NCI-H1694 treated with DMSO at 0.1 percent for 48 hours (cell line): Measurements from ENCODE around the gene FAM184A.
A peak's percentile ranks its signal among the peaks of the same experiment; 100 is the strongest.

ENCODE experiments used
- DNase-seq: peaks from one replicate; lab custom pipeline; 2025; lab: John Stamatoyannopoulos, UW

FAM184A gene

DNA sequence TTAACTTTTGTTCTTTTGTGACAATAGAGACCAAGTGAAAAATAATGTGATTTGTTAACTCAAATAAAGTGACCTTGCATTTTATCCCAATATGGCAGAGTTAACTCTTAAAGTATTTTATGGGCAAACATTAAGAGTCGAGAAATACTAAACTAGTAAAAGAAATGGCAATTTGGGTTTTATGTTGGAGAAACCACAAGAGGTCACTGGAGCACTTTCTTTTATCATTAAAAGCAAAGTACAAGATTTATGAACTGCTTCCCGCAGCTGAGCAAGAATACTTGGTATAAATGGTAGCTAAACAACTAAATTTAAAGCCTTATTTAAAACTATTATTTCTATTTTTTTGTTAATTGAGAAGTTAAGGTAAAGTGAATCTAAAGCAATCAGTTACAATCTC lies 110.0 kb downstream of the FAM184A start:
- peak; percentile 2 for DNase-seq

DNA sequence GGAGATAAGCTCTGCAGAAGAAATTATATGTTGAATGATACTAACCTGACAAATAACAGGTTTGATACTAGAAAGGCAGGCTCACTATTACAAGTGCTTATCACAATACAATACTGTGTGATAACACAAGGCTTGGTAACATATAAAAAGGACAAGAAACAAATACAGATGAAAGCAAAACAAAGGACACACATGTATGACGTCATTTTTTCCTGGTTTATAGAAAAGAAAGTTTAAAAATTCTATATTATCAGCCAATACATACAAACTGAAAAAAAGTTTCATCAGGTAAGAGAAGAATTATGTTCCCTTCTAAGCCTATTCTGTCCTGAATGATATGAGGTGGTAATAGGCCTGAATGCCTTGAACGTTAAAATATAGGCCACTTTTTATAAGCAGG lies 111.2 kb downstream of the FAM184A start:
- DNase-seq: no peak

DNA sequence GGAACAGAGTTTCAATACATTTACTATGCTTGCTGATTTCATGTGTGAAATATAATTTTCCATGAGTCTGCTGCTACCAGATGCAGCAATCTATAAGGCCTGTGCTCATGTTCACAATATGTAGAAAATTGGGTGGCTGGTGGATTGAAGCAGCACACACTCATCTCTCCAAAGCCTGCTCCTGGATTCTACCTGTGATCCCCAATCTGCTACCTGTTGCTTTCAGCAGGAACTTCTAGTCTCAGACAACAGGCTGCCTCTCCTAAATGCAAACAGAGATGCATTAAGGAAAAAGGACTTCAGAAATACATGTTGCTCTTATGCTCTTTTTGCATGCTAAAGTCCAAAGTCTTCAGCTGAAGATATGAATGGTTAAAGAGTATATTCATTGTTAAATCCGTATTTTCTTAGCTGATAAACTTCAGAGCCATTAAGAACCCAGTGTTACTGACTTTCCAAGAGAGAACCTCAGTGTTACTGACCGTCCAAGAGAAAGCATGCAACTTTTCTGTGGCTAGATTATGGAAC lies 112.6 kb downstream of the FAM184A start:
- no peak for DNase-seq

DNA sequence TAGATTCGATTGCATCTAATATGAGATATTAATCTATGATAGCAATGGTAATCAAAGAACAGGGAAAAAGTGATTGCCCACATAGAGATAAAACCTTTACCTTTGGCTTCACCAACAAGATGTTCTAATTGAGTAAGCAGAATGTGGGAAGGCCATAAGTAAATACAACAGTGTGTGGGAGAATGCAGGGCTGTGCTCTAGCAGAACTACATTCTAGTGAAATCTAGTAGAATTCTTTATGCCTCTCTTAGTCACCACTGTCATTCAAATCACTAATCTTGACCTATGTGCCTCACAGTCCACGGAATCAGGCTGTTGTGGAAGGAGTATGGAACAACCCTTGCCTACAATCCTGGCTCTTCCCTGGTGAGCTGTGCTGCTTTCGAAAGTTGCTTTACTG lies 113.1 kb downstream of the FAM184A start:
- no peak for DNase-seq

DNA sequence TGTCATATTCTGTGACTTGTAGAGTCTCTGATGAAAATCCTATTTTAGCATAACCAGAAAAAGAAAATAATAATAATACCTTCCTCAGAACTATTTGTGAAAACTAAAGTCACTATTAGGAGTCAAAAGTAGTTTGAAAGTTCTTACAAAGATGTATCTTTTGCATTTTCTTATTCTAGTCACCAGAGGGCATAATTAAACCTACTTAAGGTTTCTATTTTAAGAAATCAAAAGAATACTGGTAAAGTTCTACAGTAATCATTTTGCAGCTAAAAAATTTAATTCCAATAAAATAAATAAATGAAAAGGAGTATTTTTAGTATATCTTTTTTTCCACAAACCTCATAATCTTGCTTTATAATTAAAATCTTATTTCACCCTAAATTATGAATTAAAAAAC lies 115.5 kb downstream of the FAM184A start:
- no peak for DNase-seq

DNA sequence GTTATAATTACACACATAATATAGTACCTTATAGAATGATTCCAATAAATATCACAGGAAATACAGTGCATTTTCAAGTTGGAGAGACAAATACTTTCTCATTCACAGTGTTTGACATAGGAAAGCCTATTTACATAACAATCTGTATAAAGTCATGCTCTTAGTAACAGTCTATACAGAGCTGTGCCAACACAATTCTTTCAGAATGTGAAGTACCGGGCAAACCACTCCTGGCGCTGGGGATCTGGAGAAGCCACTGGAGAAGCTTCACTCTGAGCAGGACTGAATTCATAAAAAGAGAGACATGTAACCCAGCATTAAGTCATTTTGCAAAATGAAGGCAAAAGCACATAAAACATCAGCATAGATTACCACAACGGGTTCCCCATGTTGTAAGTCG lies 118.6 kb downstream of the FAM184A start:
- DNase-seq: no peak

DNA sequence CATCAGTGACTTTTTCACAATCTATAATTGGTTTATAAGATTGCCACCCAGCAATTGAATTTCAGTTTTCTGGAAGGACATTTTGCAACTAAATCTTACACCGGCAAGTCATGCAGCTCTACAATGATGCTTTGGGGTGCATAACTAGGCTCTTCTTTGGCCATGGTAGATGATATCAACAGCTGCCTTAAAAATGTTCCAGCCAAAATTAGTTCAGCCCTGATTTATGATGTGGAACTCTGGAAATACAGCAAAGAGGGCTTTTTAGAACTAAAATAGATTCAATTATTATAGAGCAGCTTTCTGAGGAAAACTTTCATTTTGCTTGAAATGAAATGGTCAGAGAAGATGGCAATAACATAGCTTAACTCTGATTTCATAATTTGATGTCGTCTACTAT lies 125.1 kb downstream of the FAM184A start:
- DNase-seq: no peak

DNA sequence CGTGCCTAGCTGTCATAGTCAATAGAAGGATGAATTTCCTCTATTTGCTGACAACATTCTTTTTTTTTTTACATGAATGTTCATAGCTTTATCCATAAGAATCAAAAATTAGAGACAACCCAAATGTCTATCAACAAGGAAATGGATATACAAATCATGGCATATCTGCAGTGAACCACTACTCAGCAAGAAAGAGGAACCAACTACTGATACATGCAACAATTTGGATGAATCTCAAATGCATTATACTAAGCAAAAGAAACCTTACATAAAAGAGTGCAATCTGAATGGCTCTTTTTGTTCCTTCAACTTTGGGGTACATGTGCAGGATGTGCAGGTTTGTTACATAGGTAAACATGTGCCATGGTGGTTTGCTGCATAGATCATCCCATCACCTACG lies 125.8 kb downstream of the FAM184A start:
- DNase-seq: no peak

DNA sequence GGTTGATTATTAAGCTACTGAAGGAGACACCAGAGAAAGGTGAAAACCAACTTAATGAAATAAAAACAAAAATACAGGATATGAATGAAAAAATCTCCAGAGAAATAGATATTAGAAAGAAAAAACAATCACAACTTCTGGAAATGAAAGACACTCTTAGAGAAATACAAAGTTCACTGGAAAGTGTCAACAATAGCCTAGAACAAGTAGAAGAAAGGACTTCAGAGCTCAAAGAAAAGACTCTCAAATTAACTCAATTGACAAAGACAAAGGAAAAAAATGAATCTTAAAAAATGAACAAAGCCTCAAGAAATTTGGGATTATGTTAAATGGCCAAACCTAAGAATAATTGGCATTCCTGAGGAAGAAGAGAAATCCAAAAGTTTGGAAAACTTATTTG lies 133.2 kb downstream of the FAM184A start:
- no peak for DNase-seq

DNA sequence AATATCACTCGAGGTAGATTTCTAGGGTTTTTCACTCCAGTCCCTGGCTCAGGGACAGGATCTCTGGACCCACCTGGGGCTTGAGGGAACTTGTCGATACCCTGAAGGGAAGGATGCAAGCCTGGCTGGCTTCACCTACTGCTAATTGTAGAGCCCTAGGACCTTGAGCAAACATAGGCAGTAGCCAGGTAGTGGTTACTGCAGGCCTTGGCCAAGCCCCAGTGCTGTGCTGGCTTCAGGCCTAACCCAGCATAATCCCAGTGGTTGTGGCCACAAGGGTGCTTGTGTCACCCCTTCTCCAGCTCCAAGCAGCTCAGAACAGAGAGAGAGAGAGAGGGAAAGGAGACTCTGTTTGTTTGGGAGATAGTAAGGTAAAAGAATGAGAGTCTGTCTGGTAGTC lies 137.7 kb downstream of the FAM184A start:
- no peak for DNase-seq

DNA sequence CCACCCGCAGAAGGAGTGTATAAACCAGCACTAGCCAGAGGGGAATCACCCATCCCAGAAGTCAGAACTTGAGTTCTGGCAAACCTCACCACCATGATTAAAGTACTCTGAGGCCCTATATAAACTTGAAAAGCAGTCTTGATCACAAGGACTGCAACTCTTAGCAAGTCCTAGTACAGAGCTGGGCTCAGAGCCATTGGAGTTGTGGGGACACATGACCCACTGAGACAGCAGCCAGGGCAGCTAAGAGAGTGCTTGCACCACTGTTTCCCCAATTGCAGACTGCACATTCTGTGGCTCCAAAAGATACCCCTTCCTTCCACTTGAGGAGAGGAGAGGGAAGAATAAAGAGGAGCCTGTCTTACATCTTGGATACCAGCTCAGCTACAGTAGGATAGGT lies 138.8 kb downstream of the FAM184A start:
- DNase-seq: no peak

DNA sequence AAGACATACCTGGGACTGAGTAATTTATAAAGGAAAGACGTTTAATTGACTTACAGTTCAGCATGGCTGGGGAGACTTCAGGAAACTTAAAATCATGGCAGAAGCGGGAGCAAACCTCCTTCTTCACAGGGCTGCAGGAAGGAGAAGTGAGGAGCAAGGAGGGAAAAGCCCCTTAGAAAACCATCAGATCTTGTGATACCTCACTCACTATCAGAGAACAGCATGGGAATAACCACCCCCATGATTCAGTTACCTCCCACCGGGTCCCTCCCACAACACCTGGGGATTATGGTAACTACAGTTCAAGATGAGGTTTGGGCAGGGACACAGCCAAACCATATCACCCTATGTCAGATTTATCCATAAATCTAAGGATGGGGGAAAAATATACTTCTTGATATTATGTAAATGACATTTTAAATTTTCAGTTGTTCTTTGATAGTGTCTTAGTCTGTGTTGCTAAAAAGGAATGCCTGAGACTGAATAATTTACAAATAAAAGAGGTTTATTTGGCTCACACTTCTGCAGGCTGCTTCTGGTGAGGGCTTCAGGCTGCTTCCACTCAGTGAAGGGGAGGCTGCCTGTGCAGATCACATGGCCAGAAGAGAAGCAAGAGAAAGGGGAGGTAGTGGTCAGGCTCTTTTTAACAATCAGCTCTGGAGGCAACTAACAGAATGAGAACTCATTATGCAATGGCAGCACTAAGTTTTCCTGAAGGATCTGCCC lies 142.3 kb downstream of the FAM184A start:
- no peak for DNase-seq

DNA sequence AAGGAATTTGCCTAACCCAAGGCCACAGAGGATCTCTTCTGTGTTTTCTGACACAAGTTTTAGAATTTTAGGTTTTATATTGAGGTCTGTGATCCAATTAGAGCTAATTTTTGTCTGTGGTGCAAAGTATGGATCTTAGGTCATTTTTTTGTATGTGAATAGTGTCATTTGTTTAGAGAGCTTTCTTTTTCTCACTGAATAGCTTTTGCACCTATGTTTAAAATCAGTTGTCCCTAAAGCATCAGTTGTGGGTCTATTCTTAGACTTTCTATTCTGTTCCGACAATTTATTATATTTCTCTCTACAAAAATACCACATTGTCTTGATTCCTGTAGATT lies 143.2 kb downstream of the FAM184A start:
- no peak for DNase-seq

DNA sequence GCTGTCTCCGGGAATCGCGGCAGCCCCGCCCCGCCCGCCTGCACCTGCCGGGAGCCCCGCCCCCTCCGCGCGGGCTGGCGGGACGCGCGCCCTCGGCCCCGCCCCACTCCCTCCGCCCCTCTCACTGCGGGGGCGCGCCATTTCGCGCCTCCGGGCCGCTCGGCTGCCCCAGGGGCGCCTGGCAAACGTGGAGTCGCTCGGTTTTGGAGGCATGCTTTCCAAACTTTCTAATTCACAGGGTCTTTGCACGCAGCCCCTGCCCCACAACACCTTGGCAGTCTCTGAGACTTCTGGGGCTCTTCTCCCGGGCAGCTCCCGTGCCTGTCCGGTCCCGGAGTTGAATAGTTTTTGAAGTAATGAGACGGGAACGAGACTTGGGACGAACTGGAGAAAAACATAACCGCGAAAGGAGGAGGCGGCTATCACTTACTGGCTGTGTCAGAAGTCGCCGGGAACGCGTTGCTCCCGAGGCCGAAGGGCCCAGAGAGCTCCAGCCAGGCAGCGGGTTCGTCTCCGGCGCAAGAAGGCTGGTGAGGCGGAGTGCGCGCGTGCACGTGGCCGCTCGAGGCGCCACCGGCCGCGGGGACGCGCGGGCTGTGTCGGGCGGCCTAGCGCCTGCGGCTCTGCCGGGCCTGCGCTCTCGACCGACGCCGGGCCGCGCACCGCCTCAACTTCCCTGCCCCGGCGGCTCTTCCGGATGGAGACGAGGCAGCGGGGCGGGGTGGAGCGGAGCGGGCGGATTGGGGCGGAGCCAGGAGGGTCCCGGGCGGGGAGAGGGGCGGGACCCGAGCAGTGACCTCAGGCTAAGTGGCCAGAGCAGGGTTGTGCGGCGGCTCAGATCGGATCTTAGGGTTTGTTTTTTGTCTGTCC lies 143.8 kb downstream of the FAM184A start, which contains the start of gene MCM9:
Gene MCM9 (minus strand): TSS at position 699 of the 870 bp plus-strand sequence. CDS start 3,436 bp downstream, outside the sequence.
- DNase-seq: peak; percentile 48

DNA sequence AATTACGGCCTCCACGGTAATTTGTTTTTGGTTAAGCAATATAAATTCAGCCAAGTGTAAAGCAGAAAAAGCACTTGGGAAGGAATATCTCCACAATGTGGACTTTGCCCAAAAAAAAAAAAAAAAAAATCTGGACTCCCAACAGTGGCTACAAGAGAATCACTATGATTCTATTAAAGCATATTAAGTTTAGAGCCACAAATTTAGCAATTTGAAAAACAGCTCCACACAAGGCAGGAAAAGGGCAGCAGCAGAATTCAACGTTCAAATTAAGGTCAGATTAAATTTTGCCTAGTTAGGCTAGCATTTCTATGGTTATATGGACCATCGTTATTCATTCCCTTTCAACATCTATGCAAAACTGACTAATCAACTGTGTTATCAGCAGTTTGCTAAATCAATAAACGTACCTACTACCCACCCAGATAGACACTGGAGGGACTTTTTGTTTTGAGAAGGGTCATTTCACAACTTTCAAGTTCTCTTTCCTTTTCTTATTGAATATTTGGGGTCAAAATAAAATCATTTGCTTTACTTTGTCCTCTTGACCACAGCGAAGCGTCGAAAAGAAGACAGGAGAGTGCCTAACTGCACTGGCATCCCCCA lies 144.5 kb downstream of the FAM184A start:
- peak; percentile 20 for DNase-seq

DNA sequence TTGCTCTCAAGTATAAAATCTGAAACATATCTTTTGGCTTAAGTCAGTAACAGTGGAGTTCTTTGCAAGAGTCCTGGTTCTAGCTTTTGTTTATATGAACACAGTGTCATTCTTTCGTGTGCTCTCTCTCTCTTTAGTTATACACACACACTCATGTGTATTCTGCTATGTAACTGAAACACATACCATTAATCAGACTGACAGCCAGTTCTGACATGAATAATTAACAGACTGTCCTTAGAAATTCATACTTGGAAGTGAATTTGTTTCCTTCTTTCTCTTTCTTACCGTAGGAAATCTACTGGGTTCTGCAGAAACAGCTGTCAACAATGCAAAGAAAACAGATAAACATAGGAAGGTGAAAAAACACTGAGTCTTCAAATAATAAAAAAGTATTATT lies 146.0 kb downstream of the FAM184A start:
- DNase-seq: no peak

DNA sequence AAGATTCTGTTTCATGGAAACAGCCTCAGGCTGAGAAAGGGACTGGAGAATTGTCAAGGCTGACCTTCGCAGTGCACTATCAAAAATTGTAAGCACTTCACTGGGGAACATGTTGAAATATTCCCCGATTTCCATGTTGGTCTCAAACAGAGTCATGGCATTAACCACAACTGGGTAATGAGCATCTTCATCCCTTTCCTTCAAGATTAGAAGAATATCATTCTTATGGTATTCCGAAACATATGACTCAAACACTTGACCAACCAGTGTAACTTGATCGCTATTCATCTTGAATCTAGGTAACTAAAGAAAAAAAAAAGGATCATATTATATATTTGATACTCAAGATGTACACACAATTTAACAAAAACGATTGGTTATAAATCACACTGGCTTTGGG lies 147.0 kb downstream of the FAM184A start:
- no peak for DNase-seq

DNA sequence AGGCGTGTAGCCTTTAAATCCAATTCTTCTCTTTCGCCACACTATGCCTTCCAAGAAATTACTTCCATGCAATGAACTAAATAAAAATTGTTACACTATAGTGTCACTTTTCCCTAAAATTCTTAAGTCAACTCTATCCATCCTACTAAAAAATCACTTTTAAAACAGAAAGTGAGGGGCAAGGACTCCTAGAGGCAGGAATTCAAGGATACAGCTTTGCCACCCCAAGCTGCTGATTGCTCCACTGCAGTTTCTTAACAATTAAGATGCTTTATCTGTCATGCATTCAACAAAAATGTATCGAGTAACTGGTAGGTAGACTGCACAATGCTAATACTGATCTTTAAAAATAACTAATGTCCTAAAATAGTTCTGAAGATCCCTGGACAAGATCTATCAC lies 147.8 kb downstream of the FAM184A start:
- DNase-seq: no peak

DNA sequence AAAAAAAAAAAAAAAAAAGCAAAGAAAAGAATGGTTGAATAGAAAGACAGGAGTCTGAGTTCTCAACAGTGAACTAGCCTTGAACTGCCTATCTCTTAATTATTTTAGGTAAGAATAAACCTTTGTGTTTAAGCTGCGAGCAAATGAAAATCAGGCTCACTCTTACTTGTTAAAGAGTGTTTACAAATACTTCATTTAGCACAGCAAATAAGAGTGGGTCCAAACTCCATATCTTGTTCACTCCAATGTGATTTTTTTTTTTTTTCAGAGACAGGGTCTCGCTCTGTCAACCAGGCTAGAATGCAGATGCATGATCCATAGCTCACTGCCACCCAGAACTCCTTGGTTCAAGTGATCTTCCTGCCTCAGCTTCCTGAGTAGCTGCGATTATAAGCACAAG lies 155.4 kb downstream of the FAM184A start:
- DNase-seq: no peak

DNA sequence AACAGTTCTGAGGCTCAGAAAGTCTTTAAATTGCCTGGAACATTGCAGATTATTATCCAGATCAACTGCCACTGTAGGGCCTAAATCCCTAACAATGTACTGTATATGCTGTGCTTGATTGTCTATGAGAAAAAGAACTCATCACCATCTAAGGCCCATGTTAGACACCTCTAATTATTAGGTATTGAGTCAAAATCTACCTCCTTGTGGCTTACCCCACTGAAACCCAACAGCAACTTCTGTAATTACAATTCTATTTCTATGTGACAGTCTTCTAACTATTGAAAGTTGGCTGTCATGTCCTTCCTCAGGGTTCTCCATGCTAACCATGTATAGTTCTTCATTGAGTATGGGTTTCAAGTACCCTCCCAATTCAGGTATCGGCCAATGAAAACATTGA lies 157.4 kb downstream of the FAM184A start:
- DNase-seq: no peak

DNA sequence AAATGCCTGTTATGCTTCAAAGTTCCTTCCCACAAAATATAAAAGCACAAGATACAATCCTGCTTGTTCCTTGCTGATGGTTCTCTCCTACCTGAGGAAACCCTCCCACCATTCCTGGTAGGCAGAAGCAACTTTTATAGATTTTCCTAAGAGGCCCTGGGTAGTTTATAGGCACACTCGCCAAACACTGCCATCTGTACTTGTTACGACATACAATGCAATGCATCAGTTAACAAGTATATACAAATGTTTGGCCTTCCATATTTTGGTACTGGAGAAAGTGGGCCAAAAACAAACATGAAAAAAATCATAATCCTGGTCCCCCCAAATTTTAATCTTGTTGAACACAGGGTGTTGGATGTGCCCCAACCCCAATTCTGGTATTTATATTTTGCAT lies 160.1 kb downstream of the FAM184A start:
- DNase-seq: no peak

DNA sequence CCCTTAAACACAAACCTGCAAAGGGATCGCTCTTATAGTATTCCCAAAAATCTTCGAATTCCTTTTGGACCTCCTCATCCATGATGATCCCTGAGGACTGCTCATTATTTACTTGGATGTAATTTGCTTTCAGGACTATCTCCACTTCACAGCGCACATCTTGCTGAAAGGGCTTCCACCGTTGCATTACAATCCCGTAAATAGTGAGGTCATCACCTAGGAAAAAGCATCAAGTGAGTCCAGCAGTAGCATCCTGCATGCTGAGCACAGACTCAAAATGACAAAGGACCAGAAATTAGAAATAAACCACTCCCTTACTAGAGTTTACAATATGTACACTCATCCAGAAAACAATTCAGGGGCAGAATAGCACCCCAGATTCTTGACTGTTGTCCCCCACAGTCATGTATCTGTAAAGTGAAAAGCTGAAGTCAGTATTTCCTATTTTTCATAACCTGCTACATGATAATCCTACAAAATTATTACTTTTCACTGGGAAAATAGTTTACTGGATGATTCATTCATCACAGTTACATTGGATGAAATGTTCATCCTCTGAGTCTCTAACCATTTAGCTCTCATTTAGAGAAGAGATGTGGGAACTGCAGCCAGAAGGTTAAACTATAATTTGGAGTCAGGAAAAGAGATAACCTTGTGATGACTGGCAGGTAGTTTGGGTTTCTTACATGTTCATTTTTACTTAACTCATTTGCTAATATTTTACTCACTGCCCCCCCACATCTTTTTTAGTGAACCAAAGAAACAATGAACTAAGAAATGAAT lies 160.7 kb downstream of the FAM184A start:
- no peak for DNase-seq
